GM18907 (cell line): ENCODE results near the gene ERC1.
"Not testable (repeated sequence)": the region's sequence is repeated elsewhere in the genome, so short reads cannot be mapped to it uniquely, and the experiment has no call there.

Experiments
- ATAC-seq: cut with Tn5 transposase; IDR thresholded peaks from one replicate; pipeline ENCODE4 v1.9.1; 2021; ENCODE audit warnings: mild to moderate bottlenecking, moderate library complexity; ENCODE audit not compliant: unreplicated experiment

Gene ERC1

DNA sequence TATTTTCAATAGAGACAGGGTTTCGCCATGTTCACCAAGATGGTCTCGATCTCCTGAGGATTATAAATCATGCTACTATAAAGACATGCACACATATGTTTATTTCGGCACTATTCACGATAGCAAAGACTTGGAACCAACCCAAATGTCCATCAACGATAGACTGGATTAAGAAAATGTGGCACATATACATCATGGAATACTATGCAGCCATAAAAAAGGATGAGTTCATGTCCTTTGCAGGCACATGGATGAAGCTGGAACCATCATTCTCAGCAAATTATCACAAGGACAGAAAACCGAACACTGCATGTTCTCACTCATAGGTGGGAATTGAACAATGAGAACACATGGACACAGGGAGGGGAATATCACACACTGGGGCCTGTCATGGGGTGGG is 350.2 kb downstream of the ERC1 start:
- ATAC-seq = not testable (repeated sequence)

DNA sequence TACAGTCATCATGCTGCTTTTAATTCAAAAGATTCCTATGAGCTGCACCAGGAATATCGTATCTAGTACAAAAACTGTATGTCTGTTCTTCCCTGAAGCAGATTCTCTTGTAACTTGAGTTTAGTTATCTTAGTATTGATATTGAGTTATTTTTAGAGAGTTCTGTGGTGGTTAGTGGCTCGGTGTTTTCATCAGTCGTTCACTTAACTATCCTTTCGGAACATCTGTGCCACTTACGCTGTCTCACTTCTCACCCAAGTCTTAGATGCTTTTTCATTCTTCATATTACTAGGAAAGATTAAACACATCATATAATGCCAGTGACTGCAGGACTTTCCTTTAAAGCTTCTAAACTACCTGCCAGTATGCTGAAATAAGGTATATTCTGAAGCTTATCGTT is 352.4 kb downstream of the ERC1 start:
- ATAC-seq = no peak

DNA sequence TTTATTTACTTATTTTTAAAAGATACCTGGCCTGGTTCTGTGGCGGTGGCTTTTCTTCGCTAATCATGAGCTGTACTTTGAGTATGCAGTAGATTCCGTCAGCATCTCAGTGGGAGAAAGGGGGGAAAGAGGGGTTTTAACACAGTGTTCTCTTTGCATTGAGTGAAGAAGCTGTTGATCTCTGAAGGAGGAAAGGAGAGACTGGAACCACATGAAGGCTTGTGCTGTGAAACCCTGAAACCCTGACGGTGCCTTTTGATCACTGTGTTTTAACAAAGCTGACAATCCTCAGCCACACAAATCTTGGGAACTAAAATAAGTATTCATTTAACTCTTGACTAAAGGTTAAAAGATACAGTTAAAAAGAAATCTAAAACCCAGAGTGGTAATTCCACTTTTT is 353.2 kb downstream of the ERC1 start:
- no peak for ATAC-seq

DNA sequence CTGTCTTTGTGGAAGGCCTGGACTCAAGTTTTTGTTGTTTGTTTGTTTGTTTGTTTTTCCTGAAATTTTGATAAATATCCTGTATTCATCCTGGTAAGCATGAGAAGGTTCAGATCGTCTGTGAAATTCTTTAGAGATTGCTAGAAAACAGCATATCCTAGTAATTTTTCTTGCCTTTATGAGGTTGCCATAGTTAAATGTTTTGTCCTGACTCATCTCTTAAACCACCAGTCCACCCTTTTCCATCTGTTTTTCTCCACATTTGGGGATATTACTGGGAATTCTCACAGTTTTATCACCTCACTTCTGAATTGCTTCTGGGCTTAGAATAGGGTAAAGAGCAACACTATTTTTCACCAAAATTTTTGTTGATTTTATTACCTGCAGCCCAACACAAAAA is 355.1 kb downstream of the ERC1 start:
- ATAC-seq = no peak

DNA sequence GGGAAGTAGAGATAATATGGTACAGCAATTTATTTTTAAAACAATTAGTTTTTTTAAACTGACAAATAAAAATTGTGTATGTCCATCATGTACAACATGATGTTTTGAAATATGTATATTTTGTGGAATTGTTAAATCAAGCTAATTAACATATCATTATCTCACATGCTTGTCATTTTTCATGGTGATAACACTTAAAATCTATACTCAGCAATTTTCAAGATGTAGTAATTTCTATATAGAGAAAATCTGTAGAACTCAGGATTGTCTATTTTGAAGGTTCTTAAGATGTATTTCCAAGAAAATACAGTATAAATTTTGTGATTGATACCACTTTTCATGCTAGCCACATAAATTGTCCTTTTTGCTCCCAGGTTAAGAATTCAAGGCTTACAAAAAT is 356.3 kb downstream of the ERC1 start:
- ATAC-seq = no peak

DNA sequence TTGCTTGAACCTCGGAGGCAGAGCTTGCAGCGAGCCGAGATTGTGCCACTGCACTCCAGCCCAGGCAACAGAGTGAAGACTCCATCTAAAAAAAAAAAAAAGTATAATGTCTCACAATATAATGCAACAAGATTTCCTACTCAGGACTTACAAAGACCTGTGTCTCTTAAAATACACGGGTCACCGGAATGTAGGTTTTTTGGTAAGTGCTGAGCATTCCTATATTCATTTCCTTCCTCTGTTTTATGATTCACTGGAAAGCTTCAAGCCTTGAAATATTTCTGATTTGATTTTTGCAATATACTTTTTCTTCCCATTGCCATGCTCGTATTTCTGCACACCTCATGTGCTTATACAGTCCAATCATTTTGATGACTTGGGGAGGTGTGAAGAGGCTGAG is 357.6 kb downstream of the ERC1 start:
- ATAC-seq = no peak

DNA sequence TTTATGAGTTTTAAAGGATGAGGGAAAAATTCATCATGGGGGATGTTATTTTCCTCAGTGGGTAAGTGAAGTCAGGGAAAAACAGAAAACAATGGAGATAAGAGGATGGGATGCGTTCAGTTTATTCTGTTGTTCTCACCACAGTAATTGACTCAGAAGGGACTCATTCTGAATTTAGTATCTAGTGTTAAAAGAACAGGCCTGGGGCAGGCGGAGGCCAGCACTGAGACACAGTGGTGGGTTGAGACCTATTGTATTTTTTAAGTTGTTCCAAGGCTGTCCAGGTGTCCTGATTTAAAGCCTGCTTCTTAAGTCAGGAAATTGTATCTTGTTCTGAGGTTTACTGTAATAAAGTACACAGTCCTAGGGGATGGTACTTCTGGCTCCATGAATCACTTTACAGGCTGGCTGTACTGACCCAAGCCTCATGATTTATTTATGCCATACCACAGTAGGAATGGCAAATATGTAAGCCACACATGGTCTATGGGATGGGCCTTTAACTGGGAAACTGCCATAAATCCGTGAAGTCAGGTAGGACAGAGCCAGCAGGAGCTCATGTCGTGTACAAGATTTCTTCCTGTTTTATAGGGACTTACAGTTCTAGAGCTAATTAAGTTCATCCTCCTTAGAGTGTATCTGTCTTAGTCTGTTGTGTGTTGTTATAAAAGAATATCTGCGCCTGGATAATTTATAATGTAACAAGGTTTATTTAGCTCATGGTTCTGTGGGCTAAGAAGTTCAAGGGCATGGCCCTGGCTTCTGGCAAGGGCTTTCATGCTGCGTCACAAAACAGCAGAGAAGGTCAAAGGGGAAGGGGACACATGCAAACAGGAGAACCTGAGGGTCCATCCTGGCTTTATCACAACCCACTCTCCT is 359.3 kb downstream of the ERC1 start:
- ATAC-seq = no peak

DNA sequence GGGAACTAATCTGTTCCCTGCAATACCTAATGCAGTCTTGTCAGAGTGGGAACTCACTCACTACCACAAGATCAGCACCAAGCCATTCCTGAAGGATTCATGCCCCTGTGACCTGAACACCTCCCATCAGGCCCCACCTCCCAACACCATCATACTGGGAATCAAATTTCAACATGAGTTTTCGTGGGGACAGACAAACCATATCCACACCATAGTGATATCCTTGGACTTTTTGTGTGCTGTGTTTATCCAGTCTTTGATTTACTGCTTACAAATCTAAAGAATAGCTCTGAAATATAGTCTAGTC is 359.9 kb downstream of the ERC1 start:
- ATAC-seq = no peak

DNA sequence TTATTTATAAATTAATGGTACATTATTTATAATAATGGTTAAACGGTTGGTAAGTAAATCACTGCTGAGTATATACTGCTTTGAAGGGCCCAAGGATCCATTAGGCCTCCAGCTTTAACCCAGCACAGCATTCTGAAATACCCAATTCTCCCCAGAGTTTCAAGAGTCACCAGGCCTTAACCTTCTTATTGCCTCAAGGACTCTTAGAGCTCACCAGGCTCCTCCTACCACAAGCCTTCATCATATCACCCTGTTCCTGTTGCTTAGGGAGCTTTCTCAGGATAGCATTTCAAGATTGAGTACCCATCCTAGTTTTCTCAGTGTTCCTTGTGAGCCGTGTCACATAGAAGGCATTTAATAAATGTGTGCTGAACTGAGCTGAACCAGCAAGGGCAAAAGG is 360.9 kb downstream of the ERC1 start:
- ATAC-seq = no peak

DNA sequence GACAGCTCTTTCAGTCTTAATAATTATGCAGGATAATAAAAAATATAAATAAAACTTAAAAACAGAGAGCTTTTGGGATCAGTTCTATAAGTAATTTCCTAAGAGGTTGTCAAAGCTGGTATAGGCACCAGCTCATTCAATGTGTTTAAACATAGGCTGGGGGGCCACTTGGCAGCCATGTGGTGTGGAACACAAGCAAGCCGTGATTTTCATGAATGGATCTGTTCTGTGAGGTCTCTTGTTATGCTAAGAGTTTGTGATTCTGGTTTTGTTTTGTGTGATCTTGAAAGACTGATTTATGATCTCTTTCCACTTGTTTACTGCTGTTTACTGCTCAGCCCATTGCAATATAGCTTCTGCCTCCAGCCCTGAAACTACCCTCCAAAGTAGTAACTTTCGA is 362.4 kb downstream of the ERC1 start:
- no peak for ATAC-seq

DNA sequence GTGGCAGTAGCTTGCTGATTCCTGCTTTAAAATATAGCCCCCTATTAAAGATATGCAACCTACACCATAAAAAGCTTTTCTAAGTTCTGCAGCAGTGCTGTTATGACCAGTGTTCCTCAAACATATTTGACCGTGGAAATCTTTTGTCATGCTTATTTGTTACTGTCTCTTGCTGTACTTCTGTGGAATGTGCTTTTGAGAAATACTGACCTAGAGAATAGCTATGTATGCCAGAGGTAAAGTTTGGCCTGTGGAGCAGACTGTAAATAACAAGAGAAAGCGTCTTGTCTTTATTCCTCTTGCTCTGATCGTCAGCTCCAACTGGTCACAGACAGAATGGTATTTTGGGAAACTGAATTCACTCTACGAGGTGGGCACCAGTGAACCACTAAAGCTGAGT is 364.4 kb downstream of the ERC1 start:
- ATAC-seq = no peak

DNA sequence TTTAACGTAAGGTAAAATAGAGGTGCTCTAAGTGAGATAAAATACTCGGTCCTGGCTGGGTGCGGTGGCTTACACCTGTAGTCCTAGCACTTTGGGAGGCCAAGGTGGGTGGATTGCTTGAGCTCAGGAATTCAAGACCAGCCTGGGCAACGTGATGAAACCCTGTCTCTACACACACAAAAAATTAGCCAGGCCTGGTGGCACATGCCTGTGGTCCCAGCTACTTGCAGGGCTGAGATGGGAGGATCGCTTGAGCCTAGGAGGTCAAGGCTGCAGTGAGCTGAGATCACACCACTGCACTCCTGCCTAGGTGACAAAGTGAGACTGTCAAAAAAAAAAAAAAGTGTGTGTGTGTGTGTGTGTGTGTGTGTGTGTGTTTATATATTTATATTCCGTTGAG is 364.8 kb downstream of the ERC1 start:
- not testable (repeated sequence) for ATAC-seq

DNA sequence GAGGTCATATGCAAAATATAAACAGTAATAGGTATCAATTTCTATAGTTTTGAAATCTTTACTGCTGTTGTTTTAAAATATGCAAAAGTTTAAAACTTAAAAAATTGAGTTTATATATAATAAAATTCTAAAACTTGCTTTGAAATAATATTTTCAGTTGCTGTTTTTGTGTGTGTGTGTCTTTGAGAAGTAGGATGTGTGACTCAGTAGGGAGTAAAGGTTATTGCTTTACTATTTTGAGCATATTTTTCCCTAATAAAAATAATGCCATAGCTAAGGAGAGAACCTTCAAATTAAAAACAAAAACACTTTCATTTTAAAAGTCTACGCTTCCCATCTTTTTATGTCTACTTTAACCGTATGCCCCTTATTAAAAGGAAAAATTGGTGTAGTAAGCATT is 365.3 kb downstream of the ERC1 start:
- no peak for ATAC-seq

DNA sequence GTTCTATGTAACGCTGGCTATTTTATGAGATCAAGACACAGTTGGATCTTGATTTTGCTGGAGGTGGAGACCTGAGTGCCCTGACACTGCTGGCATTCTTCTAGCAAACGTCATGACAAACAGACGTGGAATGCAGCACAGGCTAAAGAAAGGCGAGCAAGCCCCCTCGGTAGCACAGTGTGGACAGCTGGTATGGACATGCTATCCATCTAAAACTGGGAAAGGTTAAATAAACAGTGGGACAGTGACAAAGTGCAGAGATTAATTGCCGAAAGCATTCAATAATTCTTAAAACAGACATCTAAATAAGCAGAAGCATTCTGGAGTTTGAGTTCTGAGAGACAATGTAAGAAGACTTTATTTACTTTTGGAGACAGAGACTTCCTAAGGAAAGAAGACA is 366.1 kb downstream of the ERC1 start:
- no peak for ATAC-seq

DNA sequence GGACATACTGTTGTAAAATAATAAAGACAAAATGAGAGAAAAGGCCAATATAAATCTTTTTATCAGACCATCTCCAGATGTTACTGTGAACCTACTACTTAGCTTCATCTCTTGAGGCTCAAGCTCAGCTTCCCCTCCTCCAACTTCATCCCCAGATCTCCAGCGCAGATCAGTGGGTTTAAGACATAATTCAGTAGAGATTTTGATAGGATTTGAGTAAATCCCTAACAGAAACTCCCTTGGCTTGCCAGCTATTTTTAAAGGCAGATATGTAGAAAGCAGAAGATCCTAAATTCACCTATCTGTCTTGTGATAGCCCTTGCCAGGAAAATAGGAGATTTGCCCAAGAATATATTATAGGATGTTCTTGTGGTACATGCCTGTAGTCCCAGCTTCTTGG is 366.7 kb downstream of the ERC1 start:
- no peak for ATAC-seq

DNA sequence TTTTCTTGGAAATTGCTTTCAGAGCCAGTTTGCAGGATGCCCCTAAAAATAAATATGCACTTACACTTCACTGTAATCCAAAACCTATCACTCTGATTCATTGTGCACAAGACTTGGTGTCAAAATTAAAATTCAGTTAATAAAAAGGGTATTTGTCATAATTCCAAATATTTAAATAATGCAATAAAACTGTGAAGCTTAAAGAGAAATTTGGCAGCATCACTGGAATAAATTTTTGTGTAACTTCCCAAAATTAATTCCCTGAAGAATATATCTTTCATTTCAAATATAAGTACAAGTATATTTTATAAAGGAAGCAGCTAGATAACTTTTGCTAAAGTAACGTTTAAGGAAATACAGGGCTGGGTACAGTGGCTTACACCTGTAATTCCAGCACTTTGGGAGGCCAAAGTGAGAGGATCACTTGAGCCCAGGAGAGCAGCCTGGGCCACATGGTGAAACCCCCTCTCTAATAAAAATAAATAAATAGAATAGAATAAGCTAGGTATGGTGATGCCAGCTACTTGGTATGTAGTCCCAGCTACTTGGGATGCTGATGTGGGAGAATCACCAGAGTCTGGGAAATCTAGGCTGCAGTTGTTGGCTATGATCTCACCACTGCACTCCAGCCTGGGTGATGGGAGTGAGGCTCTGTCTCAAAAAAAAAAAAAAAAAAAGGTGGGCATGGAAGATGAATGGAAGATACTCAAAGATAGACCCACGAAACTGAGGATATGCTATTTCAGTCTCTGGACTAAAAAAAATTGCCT is 369.6 kb downstream of the ERC1 start:
- no peak for ATAC-seq

DNA sequence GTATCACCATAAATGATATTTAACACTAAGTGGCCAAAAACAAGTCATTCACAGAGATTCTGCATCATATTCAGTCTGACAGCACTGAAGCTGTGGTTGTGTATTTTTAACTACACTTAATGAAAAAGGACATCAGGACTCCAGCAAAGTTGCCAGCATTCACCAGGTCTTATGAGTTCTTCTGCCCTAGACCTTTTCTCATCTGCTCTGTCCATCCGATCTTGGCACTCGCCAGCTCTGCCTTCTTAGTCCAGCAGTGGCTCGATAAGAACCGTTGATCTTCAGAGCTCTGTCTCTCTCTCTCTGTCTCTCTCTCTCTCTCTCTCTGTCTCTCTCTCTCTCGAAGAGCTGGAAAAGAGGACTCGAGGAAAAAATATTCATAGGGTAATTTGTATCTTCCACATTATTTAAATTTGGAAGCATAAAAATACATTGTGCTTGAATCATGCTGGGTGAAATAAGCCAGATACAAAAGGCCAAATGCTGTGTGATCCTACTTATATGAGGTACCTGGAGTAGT is 371.2 kb downstream of the ERC1 start:
- ATAC-seq = no peak

DNA sequence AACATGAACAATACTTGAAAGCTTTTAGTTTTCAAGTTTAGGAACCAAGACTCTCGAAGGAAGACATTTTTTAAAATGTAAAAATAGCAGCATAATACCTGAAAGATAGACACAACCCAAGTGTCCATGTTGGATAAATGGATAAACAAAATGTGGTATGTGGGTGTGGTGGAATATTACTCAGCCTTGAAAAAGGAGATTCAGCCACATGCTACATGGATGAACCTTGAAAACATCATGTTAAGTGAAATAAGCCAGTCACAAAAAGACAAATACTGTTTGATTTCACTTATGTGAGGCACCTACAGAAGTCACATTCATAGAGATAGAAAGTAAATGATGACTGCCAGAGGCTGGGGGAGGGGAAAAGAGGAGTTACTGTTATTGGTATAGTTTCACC is 374.7 kb downstream of the ERC1 start:
- no peak for ATAC-seq

DNA sequence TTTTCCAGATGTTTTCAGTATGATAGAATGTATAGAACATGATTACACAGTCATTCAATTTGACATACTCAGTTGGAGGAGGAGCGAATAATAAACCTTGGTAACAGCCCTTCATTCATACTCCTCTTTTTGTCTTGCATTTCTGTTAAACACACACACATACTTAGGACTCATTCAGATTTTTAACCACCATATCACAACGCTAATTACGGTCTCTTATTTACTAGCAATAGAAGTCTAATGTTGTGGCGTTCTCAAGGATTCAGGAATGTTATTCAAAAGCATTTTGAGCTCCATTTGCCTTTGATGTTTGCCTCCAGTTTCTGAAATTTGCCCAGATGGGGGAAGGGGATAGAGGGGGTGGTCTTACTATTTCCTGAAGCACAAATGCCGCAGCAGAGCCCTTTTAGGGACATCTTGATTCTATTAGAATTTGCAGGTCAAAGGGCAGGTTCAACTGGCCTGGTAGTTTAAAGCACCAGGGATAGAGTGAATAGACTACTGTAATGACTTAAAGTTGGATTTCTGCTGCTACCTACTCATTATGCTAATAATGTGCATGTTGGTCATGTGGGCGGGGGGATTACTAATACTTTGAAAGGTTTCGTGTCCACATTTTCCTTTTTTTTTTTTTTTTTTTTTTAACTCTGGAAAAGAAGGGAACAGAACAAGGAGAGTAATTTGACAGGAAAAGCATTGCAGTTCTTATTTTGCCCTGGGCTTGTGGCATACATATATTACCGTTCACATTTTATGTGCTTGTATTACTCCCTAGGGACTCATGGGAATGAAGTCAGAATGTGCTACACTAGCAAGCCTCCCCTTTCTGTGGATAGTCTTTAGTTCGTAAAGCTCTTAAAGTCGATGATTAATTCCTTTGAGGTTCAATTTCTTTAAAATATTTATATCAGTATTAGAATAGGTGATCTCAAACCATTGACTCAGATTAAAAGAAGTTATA is 376.6 kb downstream of the ERC1 start:
- no peak for ATAC-seq

DNA sequence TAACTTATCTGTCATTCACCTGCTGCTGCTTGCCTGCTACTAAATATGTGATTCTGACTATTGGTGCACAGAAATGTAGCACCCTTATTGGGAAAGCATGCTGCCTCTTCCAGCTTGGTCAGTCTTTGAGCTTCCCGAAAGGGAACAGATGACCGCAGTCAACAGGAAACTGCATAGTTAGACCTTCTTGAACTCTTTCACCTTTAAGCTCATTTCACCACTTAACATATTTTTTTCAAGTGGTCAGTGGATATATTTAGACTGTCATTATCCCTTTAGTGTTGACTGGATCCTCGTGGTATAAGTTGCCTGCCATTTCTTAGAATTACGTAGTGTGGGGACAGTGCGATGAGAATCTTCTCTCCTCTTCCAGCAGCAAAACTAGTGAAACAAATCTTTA is 378.4 kb downstream of the ERC1 start:
- ATAC-seq = no peak

DNA sequence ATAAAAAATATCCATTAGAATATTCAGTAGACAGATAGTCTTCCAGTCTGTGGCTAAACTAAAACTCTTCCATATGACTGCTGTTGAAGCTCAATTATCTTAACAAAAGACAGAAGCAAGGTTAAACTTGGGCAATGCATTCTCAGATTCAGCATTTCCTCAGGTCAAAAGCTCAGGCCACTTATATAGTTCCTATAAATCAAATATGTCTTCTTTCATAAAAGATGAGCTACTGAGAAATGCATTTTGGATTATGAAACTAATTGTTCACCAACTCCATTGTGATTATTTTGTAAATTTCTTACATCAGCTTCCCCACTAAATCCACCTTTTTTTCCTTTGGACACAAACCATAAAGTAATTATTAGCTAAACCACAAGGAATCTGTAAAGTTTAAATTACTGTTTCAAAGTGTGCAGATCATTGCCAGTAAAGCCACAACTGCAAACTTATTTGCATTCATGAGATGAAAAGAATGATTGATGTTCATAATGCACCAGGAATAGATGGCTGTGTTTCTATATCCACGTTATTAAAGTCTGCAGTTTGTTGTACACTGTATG is 379.0 kb downstream of the ERC1 start:
- no peak for ATAC-seq
